HG02840 (cell line): ENCODE results near the gene PLXND1.
"Not testable (repeated sequence)": the region's sequence is repeated elsewhere in the genome, so short reads cannot be mapped to it uniquely, and the experiment has no call there.

ENCODE experiments used
- ATAC-seq: cut with Tn5 transposase; IDR thresholded peaks from one replicate; pipeline ENCODE4 v1.9.1; 2021; ENCODE audit warnings: mild to moderate bottlenecking, moderate library complexity, moderate number of reproducible peaks; ENCODE audit not compliant: unreplicated experiment, low FRiP score

Gene PLXND1

GRCh38 chr3:129614927-129615363 is 8.5 kb upstream of the PLXND1 start:
- ATAC-seq = no peak

DNA sequence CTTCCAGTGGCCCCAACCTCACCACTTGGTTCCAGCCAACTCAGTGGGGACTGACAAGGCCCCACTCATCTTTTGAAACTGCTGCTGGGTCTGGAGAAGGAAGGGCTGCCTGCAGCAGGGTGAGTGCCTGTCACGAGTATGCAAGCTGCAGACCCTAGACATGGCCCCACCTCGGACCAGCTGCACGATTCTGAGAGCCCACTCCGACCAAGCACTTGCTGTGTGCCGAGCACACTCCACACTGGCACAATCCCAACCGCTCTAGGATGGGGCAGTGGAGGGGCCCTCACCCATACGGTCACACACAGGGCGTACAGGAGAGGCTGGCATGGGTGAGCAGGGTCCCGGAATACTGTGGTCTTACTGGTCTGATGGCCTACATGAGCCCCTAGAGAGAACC is 8.0 kb upstream of the PLXND1 start:
- no peak for ATAC-seq

DNA sequence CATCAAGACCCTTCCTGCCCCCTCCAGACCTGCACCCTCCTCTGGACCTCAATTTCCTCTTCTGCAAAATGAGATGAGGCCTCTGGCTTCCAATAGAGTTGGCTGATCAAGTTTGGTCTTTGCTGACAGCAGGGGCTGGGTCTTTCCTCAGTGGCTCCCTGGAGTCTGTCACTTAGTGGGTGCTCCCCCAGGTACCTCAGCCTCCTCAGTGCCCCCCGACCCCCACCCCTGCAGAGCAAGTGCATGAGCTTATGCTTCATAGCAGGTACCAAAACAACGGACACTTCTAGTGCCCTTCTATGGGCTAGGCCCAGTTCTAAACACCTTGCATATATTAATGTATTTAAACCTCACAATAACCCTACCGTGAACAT is 6.9 kb upstream of the PLXND1 start:
- ATAC-seq = no peak

- no peak for ATAC-seq
Measured at GRCh38 chr3:129612534-129613366, 6.3 kb upstream of the PLXND1 start.

GRCh38 chr3:129611812-129612533 is 5.5 kb upstream of the PLXND1 start:
- no peak for ATAC-seq

DNA sequence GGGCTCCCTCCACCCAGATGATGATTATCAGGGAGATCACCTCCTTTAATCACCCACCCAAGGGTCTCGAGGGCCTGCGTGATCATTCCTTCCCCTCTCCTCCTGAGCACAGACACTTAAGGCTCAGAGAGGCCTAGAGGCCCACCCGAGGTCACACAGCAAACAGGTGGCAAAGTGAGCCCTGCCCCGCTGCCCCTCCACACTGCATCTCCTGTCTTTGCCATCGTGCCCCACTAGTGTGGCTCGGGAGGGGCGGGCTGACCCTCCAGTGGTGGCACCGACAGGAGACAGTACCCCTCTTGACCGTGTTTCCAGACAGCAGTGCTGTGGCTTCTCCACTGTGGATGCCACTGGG is 4.9 kb upstream of the PLXND1 start:
- no peak for ATAC-seq

GRCh38 chr3:129610794-129611445 is 4.4 kb upstream of the PLXND1 start:
- ATAC-seq = not testable (repeated sequence)

DNA sequence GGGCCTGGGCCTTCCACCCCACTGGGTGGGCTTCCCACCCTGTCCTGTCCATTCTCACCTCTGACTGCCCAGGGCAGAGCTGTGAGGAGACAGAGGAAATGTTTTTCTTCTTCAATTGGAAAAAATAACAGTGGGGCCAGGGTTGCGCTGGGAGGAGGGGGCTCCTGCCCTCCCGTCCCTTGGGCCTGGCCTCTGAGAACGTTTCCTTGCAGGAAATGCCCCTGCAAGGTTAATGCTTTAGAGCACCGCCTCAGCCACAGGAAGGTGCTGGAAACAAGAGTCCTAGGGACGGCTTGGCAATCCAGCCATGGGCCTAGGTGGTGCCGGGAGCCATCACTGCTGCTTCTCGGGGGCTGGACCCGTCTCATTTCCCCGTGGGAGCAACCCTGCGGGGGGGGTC is 3.8 kb upstream of the PLXND1 start:
- ATAC-seq = no peak

DNA sequence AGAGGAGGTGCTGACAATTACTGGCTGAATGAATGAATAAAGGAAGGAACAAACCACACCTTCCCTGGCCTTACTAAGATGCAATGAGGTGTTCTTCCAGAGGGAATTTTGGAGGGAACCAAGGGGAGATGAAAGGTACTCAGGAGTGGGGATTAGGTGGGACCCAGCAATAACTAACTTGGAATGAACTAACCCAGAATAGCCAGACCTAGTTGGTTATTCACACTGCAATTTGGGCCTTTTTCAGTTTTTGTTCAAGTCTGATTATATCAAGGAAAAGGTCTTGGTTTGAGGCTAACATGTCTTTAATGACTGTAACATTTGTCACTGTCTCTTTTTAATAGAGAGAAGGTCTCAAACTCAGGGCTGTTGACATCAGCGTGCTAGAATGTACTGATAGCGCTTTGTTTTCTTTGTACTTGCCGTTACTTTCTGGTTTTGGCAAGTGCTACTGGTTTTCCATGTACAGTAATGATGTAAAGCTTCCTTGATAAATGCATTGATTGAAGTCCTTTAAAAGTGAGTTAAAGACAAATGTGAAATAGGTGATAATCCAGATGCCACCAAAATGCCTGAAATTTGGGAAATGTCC is 3.2 kb upstream of the PLXND1 start:
- ATAC-seq = no peak

DNA sequence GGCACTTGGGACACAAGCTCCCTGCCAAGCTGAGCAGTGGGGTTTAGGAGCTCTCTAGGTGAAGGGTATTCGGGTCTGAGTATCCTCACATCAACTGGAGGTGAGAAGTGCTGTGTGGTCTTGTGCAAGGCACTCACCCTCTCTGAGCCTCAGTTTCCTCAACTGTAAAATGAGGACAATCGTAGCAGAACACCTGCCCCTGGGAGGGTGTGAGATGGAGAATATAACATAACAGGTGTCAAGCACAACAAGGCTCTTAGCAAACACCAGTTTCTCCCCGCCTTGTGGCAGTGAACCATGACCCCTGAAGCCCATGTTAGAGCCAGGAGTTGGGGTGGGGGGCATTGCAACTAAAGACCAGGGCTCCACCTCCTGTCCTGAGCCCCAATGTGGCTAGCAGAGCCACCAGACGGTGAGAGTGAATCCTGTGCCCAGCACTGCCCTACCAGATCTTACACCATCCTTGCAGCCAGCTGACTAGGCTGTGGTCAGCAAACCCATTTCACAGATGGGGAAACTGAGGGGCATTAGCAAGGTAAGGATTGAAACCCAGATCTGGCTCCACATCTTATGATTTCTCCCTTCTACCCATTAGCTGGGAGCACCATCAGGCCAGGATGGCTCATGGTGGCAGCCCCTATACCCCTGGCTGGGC is 2.6 kb upstream of the PLXND1 start:
- no peak for ATAC-seq

GRCh38 chr3:129608087-129608935 is 1.8 kb upstream of the PLXND1 start:
- ATAC-seq = no peak

DNA sequence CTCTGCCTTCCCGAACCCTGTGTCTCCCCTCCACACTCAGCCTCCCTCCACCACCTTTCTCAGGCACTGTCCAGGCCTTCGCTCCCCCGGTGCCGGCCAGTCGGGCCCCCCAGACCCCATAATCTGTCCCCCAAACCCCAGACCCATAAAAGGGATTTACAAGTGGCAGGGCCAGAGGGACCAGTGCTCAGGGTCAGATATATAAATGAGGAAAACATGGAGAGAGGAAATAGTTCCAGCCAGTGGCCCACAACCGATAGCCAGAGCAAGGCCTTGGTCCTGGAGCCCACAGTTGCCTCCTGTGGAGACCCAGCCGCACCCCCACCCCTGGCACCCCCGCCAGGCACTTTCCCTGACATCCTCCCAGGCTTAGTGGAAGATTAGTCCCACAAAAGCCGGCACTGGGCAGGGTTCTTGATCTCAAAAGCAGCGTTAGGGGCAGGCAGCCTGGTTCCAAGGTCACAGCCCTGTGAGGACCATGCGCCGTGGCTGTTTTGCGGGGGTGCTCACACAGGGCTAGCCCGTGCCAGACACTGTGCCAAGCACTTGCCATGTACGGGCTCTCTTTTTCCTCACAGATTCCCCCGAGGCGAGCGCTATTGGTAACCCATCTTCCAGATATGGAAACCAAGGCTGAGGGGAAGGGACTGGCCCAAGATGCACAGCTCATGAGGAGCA is 1.1 kb upstream of the PLXND1 start:
- no peak for ATAC-seq

GRCh38 chr3:129605922-129606635 is 397 bp downstream of the PLXND1 start:
- no peak for ATAC-seq

DNA sequence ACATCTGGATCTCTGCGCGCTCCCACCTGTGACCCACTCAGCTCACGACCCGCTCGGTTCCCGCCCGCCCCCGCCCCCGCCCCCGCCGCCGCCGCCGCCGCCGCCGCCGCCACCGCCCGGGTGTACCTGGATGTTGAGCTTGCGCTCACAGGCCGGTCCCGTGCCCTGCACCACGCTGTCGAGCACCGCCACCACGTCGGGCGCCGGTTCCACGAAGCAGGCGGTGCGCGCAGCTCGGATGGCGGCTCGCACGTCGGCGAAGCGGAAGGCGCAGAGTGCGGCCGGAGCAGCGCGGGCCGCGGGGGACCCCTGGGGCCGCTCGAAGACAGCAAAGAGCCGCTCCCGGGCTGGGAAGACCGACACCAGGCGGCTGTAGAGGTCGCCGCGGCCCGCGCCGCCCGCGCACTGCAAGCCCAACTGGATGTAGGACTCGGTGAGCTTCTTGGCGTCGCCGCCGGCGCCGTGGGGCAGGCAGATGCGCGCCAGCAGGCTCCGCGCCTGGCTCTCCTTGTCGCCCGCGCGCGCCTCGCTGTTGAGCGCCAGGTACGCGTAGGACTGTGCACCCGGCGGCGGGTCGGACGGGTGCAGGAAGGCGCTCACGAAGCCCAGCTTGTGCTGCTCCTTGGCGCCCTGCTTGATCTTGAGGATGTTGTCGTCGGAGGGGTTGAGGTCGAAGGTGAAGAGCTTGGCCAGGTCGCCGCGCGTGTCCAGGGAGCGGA is 1.1 kb downstream of the PLXND1 start:
- ATAC-seq = no peak

- no peak for ATAC-seq
Measured at GRCh38 chr3:129604767-129605166, 1.7 kb downstream of the PLXND1 start.

GRCh38 chr3:129603991-129604749 is 2.3 kb downstream of the PLXND1 start:
- ATAC-seq = no peak

DNA sequence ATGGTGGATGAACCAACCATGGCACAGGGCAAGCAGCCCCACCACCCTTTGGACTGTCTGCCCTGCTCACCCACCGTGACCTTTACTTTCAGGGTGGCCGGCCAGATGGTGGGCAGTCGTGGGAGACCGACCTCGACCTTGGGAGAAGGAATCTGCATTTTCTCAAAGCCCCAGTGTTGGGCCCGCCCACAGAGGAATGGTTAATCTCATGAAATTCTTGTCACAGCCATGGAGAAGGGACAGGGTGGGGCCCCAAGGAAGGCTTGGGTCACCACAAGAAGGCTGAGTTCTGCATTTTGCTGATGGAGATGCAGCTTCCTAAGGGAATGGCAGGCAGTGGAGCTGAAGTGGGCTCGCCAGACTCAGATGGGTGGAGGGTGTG is 2.9 kb downstream of the PLXND1 start:
- ATAC-seq = no peak
